PC-3 (cell line): Measurements from ENCODE around the gene OR2AT4. TPM values are rescaled to one million over a fixed set of nuclear protein-coding genes. Genes with fewer than 3 reads are reported as not detected.

Experiments
- ATAC-seq: fragments of 200-7000 bp; cut with Tn5 transposase; 2 replicates; pipeline ENCODE4 v1.9.1; 2020; ENCODE audit warnings: mild to moderate bottlenecking, moderate library complexity
- BruUV-seq: library from RNA; stranded (reverse); fragments of 400-500 nt; replicated peaks from 2 replicates; lab custom pipeline; 2021; lab: Mats Ljungman, UMichigan
- CTCF ChIA-PET: fragments of 300-600 bp; sonication (Branson Sonifier 250); formaldehyde crosslinking; loops from one replicate; lab custom pipeline; 2022; ENCODE audit warnings: antibody characterized with exemption; lab: Charles Lee
- POLR2A ChIA-PET: fragments of 300-600 bp; sonication (Branson Sonifier 250); formaldehyde crosslinking; loops from one replicate; lab custom pipeline; 2022; ENCODE audit warnings: antibody characterized with exemption; ENCODE audit not compliant: unreplicated experiment; lab: Charles Lee
- DNase-seq: peaks from one replicate; pipeline ENCODE4 v3.0.0-alpha.2; 2015
- H2AFZ ChIP-seq: fragments of 300-600 bp; sonication (generic); 2 replicates; pipeline ENCODE4 v1.6.0; 2016; ENCODE audit warnings: antibody characterized with exemption, low read length
- H3F3A ChIP-seq: fragments of 300-600 bp; sonication (generic); one replicate; pipeline ENCODE4 v1.6.0; 2017; ENCODE audit warnings: antibody characterized with exemption, low read length, control low read depth, mild to moderate bottlenecking; ENCODE audit not compliant: unreplicated experiment
- H3K27ac ChIP-seq: fragments of 300-600 bp; sonication (generic); 2 replicates; pipeline ENCODE4 v1.5.1; 2016; ENCODE audit warnings: mild to moderate bottlenecking, low read length
- H3K27me3 ChIP-seq: fragments of 300-600 bp; sonication (generic); 2 replicates; pipeline ENCODE4 v1.6.1; 2016; ENCODE audit warnings: low read length, mixed read lengths
- H3K36me3 ChIP-seq: fragments of 300-600 bp; sonication (generic); 2 replicates; pipeline ENCODE4 v1.6.1; 2016; ENCODE audit warnings: low read depth, mixed run types, low read length, mixed read lengths
- H3K4me1 ChIP-seq: fragments of 300-600 bp; sonication (generic); 2 replicates; pipeline ENCODE4 v1.5.1; 2016; ENCODE audit warnings: low read length; ENCODE audit not compliant: insufficient read depth
- H3K4me2 ChIP-seq: fragments of 300-600 bp; sonication (generic); 2 replicates; pipeline ENCODE4 v1.6.0; 2016; ENCODE audit warnings: low read length
- H3K4me3 ChIP-seq: fragments of 300-600 bp; sonication (generic); 2 replicates; pipeline ENCODE4 v1.5.1; 2016; ENCODE audit warnings: mild to moderate bottlenecking, low read length, mixed read lengths
- H3K79me2 ChIP-seq: fragments of 300-600 bp; sonication (generic); 2 replicates; pipeline ENCODE4 v1.6.1; 2017; ENCODE audit warnings: low read length, mixed read lengths
- H3K9ac ChIP-seq: fragments of 300-600 bp; sonication (generic); 2 replicates; pipeline ENCODE4 v1.6.0; 2016; ENCODE audit warnings: mild to moderate bottlenecking, low read length
- H3K9me2 ChIP-seq: fragments of 300-600 bp; sonication (generic); replicated peaks from 2 replicates; pipeline ENCODE4 v1.6.1; 2016; ENCODE audit warnings: mixed run types, low read length, mixed read lengths
- H3K9me3 ChIP-seq: fragments of 300-600 bp; sonication (generic); 2 replicates; pipeline ENCODE4 v1.6.1; 2016; ENCODE audit warnings: low read length, mixed read lengths
- H4K20me1 ChIP-seq: fragments of 300-600 bp; sonication (generic); 2 replicates; pipeline ENCODE4 v1.6.1; 2016; ENCODE audit warnings: low read length, mixed read lengths
- EZH2 ChIP-seq: fragments of 300-600 bp; sonication (generic); IDR thresholded peaks from one replicate; pipeline ENCODE4 v1.6.1; 2017; ENCODE audit warnings: antibody characterized with exemption, mild to moderate bottlenecking, low read length; ENCODE audit not compliant: unreplicated experiment
- EZH2phosphoT487 ChIP-seq: fragments of 300-600 bp; sonication (generic); IDR thresholded peaks from 2 replicates; pipeline ENCODE4 v1.6.1; 2018; ENCODE audit warnings: mild to moderate bottlenecking, antibody characterized with exemption, low read length, borderline replicate concordance
- intact Hi-C: fragments of 100-400 bp; cut with micrococcal nuclease; formaldehyde crosslinking; loops from 2 replicates; pipeline ENCODE4 v1.9.0; 2023
- total RNA-seq: library from RNA; depleted of rRNA; stranded (reverse); fragments of >200 nt; gene quantifications from 2 replicates; pipeline ENCODE4 v1.2.3, GENCODE V29; 2014
- TF ChIP-seq, protein P1 (sequence below): fragments of 300-600 bp; sonication (generic); conservative IDR thresholded peaks from 2 replicates; pipeline ENCODE4 v1.5.1; 2017; ENCODE audit warnings: antibody characterized with exemption, low read depth, mild to moderate bottlenecking, low read length

Gene OR2AT4
- total RNA-seq, 1 experiment from 2014 or later: not detected

DNA sequence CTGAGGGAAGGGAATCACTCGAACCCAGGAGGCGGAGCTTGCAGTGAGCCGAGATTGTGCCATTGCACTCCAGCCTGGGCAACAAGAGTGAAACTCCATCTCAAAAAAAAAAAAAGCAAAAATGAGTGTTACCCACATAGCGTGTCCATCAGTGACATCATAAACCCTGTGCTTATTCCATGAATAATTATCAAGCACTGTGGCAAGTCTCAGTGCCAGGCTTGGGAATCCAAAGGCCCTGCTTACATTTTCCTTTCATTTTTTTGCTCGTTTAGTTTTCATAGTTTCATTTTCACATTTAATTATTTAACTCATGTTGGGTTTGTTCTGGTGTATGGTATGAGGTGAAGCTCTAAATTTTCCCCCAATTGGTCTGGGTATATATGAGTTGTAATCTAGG lies 61.4 kb downstream of the OR2AT4 start:
- DNase-seq: no peak
- BruUV-seq: no TSS peak
- no peaks in the 10 kb centered on the region for H3K9me3 ChIP-seq
- no peaks in the 10 kb centered on the region for H3F3A ChIP-seq
- intact Hi-C loops: no loop called here
- no peak for ATAC-seq
- no peaks in the 10 kb centered on the region for H4K20me1 ChIP-seq
- CTCF ChIA-PET: interaction anchor here (0.6 kb wide), 1 partner anchor 43 kb away, joined by 3 read pairs; no protein-coding TSS in a partner anchor
- H3K4me2 ChIP-seq: no peak overlapping the region
- POLR2A ChIA-PET: no interaction called here
- H2AFZ ChIP-seq: no peak overlapping the region
- H3K9ac ChIP-seq: no peak overlapping the region
- no peaks in the 10 kb centered on the region for H3K9me2 ChIP-seq
- no peak overlapping the region for H3K27ac ChIP-seq
- H3K4me1 ChIP-seq: peaks cover 25% of the 10 kb centered on the region
- no peaks in the 10 kb centered on the region for H3K79me2 ChIP-seq
- no peaks in the 10 kb centered on the region for H3K27me3 ChIP-seq
- no peaks in the 10 kb centered on the region for H3K36me3 ChIP-seq
- no peak overlapping the region for H3K4me3 ChIP-seq
- TF ChIP-seq, protein P1, sequence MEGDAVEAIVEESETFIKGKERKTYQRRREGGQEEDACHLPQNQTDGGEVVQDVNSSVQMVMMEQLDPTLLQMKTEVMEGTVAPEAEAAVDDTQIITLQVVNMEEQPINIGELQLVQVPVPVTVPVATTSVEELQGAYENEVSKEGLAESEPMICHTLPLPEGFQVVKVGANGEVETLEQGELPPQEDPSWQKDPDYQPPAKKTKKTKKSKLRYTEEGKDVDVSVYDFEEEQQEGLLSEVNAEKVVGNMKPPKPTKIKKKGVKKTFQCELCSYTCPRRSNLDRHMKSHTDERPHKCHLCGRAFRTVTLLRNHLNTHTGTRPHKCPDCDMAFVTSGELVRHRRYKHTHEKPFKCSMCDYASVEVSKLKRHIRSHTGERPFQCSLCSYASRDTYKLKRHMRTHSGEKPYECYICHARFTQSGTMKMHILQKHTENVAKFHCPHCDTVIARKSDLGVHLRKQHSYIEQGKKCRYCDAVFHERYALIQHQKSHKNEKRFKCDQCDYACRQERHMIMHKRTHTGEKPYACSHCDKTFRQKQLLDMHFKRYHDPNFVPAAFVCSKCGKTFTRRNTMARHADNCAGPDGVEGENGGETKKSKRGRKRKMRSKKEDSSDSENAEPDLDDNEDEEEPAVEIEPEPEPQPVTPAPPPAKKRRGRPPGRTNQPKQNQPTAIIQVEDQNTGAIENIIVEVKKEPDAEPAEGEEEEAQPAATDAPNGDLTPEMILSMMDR: no peak
- TF ChIP-seq EZH2 (no peak), EZH2phosphoT487 (no peak)

DNA sequence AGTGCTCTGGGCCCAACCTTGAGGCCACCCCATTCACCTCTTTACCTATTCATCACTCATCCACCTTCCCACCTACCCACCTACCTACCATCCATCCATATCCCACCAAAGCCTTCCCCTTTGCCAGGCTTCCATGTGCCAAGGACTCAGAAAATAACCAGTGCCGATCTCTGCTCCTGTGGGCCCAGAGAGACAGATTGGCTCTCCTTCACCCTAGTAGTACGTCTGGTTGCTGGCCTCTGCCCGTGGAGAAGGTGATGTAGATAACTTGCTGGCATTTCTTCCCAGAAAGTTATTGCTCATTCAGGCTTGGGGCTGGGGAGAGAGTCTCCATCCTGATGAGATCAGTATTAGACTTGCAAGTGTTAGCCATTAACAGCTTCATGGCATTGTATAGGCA lies 62.8 kb downstream of the OR2AT4 start:
- POLR2A ChIA-PET: no interaction called here
- CTCF ChIA-PET: no interaction called here
- Histone ChIP-seq H3K4me2 (no peak overlapping the region), H3K27me3 (no peaks in the 10 kb centered on the region), H4K20me1 (no peaks in the 10 kb centered on the region), H3K27ac (no peak overlapping the region), H2AFZ (no peak overlapping the region), H3K9me2 (no peaks in the 10 kb centered on the region), H3K36me3 (no peaks in the 10 kb centered on the region), H3K9ac (no peak overlapping the region), H3K79me2 (no peaks in the 10 kb centered on the region), H3K4me1 (peaks cover 25% of the 10 kb centered on the region), H3F3A (no peaks in the 10 kb centered on the region), H3K4me3 (no peak overlapping the region), H3K9me3 (no peaks in the 10 kb centered on the region)
- intact Hi-C loops: no loop called here
- DNase-seq (no peak), ATAC-seq (no peak)
- no TSS peak for BruUV-seq
- TF ChIP-seq, protein P1: no peak
- TF ChIP-seq EZH2phosphoT487: no peak

DNA sequence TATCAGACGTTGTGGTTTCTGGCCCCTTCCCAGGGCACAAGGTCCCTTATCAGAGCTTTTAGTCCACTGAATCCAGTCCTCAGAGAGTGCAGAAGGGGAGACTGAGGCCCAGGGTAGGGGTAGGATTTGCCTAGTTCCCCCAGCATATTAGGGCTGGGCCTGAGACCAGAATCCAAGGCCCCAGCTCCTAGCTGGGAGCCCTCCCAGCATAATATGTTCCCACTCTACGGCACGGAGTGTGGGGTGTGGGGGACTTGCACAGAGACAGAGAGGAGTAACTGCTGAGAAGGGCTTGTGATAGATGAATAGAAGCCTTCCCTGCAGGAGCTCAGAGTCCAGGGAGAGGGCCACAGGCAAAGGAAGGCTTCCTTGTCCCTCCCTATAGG lies 64.1 kb downstream of the OR2AT4 start:
- intact Hi-C loops: loop anchor here (1.0 kb wide), 1 partner anchor 103 kb away; no protein-coding TSS in a partner anchor
- Histone ChIP-seq H3K9me2 (no peaks in the 10 kb centered on the region), H3K27me3 (no peaks in the 10 kb centered on the region), H3K36me3 (no peaks in the 10 kb centered on the region), H3K27ac (no peak overlapping the region), H3K4me2 (no peak overlapping the region), H3K4me3 (no peak overlapping the region), H3K9ac (no peak overlapping the region), H4K20me1 (no peaks in the 10 kb centered on the region), H3K4me1 (peaks cover 25% of the 10 kb centered on the region), H2AFZ (no peak overlapping the region), H3K9me3 (no peaks in the 10 kb centered on the region), H3F3A (no peaks in the 10 kb centered on the region), H3K79me2 (no peaks in the 10 kb centered on the region)
- DNase-seq (no peak), ATAC-seq (no peak)
- CTCF ChIA-PET: no interaction called here
- BruUV-seq: no TSS peak
- POLR2A ChIA-PET: no interaction called here
- TF ChIP-seq EZH2 (no peak), EZH2phosphoT487 (no peak)
- TF ChIP-seq, protein P1: no peak
